GM12878 (cell line): ENCODE measurements around the gene MAP1LC3A. TPM values are rescaled to one million over a fixed set of nuclear protein-coding genes. Genes with fewer than 3 reads are reported as not detected.

ENCODE experiments used
- CBFB ChIP-seq: IDR thresholded peaks from 2 replicates; pipeline ENCODE4 v1.6.1; 2016; ENCODE audit warnings: antibody characterized with exemption, low read depth
- CTCF ChIP-seq, 3 experiments: IDR thresholded peaks in 2 of 3; conservative IDR thresholded peaks in 1 of 3; 2 replicates each; pipeline ENCODE4 v1.5.1; 2011; ENCODE audit warnings: low read depth in 3 of 3, low read length in 3 of 3, mild to moderate bottlenecking in 3 of 3, control low read depth in 2 of 3, moderate library complexity in 2 of 3, inconsistent platforms in 1 of 3, mixed read lengths in 1 of 3; ENCODE audit not compliant: control insufficient read depth in 2 of 3, insufficient read depth in 1 of 3; ENCODE audit errors: extremely low read depth in 1 of 3
- FOXM1 ChIP-seq: IDR thresholded peaks from 2 replicates; pipeline ENCODE4 v1.6.1; 2012; ENCODE audit warnings: low read depth, mild to moderate bottlenecking, inconsistent platforms, low read length, moderate library complexity
- LARP7 ChIP-seq: fragments of 450-650 bp; IDR thresholded peaks from 2 replicates; pipeline ENCODE4 v1.6.1; 2017; ENCODE audit warnings: mild to moderate bottlenecking
- MAX ChIP-seq: IDR thresholded peaks from 2 replicates; pipeline ENCODE4 v1.6.1; 2012; ENCODE audit warnings: low read depth, low read length, improper control_type of control experiment
- NFYB ChIP-seq: IDR thresholded peaks from 2 replicates; pipeline ENCODE4 v1.6.1; 2011; ENCODE audit warnings: low read depth, mild to moderate bottlenecking, low read length, improper control_type of control experiment, moderate library complexity; ENCODE audit not compliant: insufficient read depth
- REST ChIP-seq: IDR thresholded peaks from 2 replicates; pipeline ENCODE4 v1.6.1; 2012; ENCODE audit warnings: mild to moderate bottlenecking, low read depth, low read length
- polyA plus RNA-seq, 11 experiments: library from polyadenylated mRNA; depleted of rRNA in 4 of 11; unstranded in 6 of 11; stranded (reverse) in 5 of 11; fragments of >200 nt; fragmentation: Nextera tagmentation in 4 of 11; fragmentation: Illumina TruSeq in 1 of 11; extraction: Ambion mirVana in 4 of 11; extraction: Trizol in 1 of 11; gene quantifications; 1 replicate in 1 of 11; 2 replicates in 10 of 11; pipeline versions ENCODE4 v1.2.1 to v1.2.3, GENCODE V29; 2011 to 2016; ENCODE audit warnings: inconsistent platforms in 2 of 11, missing spikeins in 2 of 11, low read depth in 1 of 11
- total RNA-seq, 4 experiments: library from RNA; depleted of rRNA in 3 of 4; stranded (reverse); fragments of >200 nt in 3 of 4; fragmentation: Illumina TruSeq in 1 of 4; extraction: Trizol in 1 of 4; gene quantifications; 2 replicates each; pipeline versions ENCODE4 v1.2.1 to v1.2.3, GENCODE V29; 2013 to 2021

MAP1LC3A gene
- total and polyA plus RNA-seq, 10 of the 15 experiments (the other 5 are each of a cell fraction or from before 2014, with no cell fraction given) = 0.27 to 1.2 (median 0.39) TPM; not detected in 4

- TF ChIP-seq CTCF (IDR thresholded peaks at IDR 0.05 in 2 of 3, conservative IDR thresholded peaks at IDR 0.05 in 1 of 3; ENCODE audit: control insufficient read depth in 2 of 3, extremely low read depth in 1 of 3, insufficient read depth in 1 of 3, low read depth in 3 of 3, low read length in 3 of 3) (no peak), LARP7 (no peak), CBFB (no peak), FOXM1 (no peak), NFYB (no peak), MAX (no peak), REST (no peak)
These were observed 46.1 kb upstream of the MAP1LC3A start (continued) for GRCh38 chr20:34512266-34512954.
